ENCODE results near the gene ISLR. TPM values are rescaled to one million over a fixed set of nuclear protein-coding genes. Genes with fewer than 3 reads are reported as not detected.

The ISLR gene
- total and polyA plus RNA-seq, 9 of the 15 experiments (the other 6 are each of a cell fraction or from before 2014, with no cell fraction given): not detected

- ChIA-PET POLR2A (no interaction called here), CTCF (ENCODE audit: low intra/inter-chr PET ratio) (no interaction called here)
- Histone ChIP-seq H3K4me2 (ENCODE audit: insufficient read depth, low read length) (no peak overlapping the region), H3K36me3 (ENCODE audit: control insufficient read depth, insufficient read depth, low read length) (no peaks in the 10 kb centered on the region), H3K9ac (ENCODE audit: insufficient read depth in 1 of 2, low read depth in 2 of 2, low read length in 2 of 2) (no peak overlapping the region), H4K20me1 (replicated peaks; ENCODE audit: control insufficient read depth, insufficient read depth, low read length) (no peaks in the 10 kb centered on the region; the same call in 1 of the 2 replicates), H3K79me2 (ENCODE audit: control insufficient read depth, insufficient read depth, low read length) (no peaks in the 10 kb centered on the region), H3K4me3 (no peak overlapping the region), H3K9me1 (ENCODE audit: control insufficient read depth, insufficient read depth, low read length) (no peaks in the 10 kb centered on the region), H3K9me3 (replicated peaks; ENCODE audit: control insufficient read depth, insufficient read depth, low read depth, low read length) (no peaks in the 10 kb centered on the region), H3K27me3 (ENCODE audit: control insufficient read depth in 2 of 2, insufficient read depth in 2 of 2, low read length in 2 of 2) (peaks cover 43 to 57% of the 10 kb centered on the region in 2 experiments), H3K4me1 (replicated peaks in 1 of 2; ENCODE audit: control insufficient read depth in 2 of 2, insufficient read depth in 2 of 2, low read length in 2 of 2) (peaks cover 0 to 33% of the 10 kb centered on the region in 2 experiments; a peak in 2 of 5 replicates), H2AFZ (ENCODE audit: low read depth, low read length) (no peak overlapping the region), H3K27ac (ENCODE audit: extremely low read depth, low read depth, low read length) (no peak overlapping the region)
- intact Hi-C loops (cut with micrococcal nuclease): no loop called here
- no peak for DNase-seq (ENCODE audit: extremely low read depth in 1 of 4, low spot score in 3 of 4)
- 10% methylated on average over 20 of the region's 20 CpGs for WGBS (ENCODE audit: insufficient coverage, low coverage, missing lambda C conversion rate)
- ATAC-seq: no peak
- in situ Hi-C loops (cut with MboI): loop anchor here (25.0 kb wide), 1 partner anchor 1155 kb away; the partner anchor contains the start of gene GOLGA6D
- no peak for TF ChIP-seq ELF4 (CRISPR knock-in tag; IDR thresholded peaks at IDR 0.05)
- TF ChIP-seq FOXA3 (CRISPR knock-in tag; conservative IDR thresholded peaks at IDR 0.05 in 1 of 2, IDR thresholded peaks at IDR 0.05 in 1 of 2): no peak
- TF ChIP-seq ZBED1 (IDR thresholded peaks at IDR 0.05): no peak
- TF ChIP-seq POLR2AphosphoS2 (IDR thresholded peaks at IDR 0.05; ENCODE audit: low read length): no peak
- TF ChIP-seq ZFP30 (CRISPR knock-in tag; IDR thresholded peaks at IDR 0.05; ENCODE audit: borderline replicate concordance): no peak
- TF ChIP-seq PPARD (CRISPR knock-in tag; IDR thresholded peaks at IDR 0.05): no peak
- no peak for FAIRE-seq
- BruUV-seq (replicated peaks): no TSS peak
Observed at GRCh38 chr15:74131628-74132413, 41.7 kb upstream of the ISLR start.
